Kidney tubule cell (primary cell): Measurements from ENCODE around the gene CASZ1.
A peak's percentile ranks its signal among the peaks of the same experiment; 100 is the strongest.

Source experiments
- DNase-seq: peaks from one replicate; pipeline ENCODE4 v3.0.0-alpha.2; 2018; ENCODE audit warnings: low spot score

Gene CASZ1

GRCh38 chr1:10751561-10752085 is 44.8 kb downstream of the CASZ1 start:
- no peak for DNase-seq

DNA sequence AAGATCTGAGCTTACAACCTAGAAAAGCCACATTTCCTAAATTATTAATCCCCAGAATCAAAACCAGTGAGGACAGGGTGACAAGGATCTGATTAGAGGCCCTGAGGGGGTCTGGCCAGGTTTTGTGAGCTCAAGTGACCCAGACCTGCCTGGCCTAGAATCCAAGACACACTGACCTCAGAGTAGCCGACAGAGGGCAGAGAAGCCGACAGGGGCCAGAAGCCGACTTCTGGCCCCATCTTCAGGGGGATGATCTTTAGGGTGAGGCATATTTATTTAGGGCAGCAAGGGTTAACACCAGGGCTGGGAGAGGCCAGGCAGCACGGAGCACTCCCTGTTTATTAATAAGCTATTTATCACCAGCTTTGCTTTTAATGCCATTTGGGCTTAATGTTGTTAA is 45.3 kb downstream of the CASZ1 start:
- no peak for DNase-seq

- no peak for DNase-seq
Observed at GRCh38 chr1:10745886-10746455, 50.5 kb downstream of the CASZ1 start.

DNA sequence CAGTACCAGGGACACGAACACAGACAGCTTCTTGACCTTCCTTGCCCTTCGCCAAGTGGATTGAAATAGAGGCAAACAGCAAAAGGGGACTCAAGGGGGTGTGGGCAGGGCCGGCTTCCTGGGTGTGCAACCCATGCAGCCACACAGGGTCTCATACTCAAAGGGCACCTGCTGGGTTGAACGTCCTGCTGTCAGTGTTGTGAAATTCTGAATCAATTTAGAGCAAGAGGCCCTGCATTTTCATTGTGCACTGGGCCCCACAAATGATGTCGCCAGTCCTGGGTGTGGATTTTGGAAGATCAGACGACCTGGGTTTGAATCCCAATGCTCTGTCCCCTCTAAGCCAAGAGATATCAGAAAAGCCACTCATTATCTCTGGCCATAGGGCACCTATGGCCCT is 51.1 kb downstream of the CASZ1 start:
- no peak for DNase-seq

DNA sequence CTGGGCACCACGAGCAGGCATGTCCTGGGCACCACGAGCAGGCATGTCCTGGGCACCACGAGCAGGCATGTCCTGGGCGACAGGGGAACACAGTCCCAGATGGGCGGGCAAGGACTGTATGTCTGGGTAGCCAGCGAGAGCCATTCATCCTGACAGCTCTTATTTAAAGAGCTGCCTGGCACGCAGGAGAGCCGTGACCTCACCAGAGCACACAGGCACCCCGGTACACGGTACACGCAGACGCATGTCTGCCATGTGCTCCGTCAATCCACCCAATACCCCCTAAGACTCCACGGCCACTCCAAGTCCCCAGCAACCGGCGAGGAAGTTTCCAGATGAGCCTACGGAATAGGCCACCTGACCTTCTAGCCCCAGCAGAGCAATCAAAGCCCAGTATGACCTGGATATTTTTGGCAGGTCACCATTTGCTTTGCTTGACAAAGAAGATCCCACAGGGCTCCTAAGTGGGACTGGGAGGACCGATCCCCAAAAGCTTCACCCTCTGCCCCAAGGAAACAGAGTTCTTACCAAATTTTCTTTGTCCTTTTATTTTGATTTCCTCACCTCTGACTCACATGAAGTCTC is 51.7 kb downstream of the CASZ1 start:
- no peak for DNase-seq

- no peak for DNase-seq
Observed at GRCh38 chr1:10744029-10744428, 52.4 kb downstream of the CASZ1 start.

DNA sequence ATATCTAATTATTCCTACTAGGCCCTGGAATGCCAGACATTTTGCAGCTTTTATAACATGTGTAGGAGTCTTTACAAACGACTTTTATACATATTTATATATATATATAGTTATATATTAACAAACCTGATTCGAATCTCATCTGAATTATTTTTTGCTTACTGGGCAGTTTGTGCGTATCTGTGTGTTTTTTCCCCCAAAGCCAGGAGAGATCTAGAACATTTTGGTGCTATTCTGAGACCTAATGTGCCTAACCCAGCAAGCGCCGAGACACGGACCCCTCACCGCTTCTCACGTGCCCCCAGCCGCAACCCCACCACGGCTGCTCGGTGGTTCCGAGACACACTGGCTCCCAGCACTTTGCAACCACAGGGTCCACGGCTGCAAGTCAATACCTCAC is 54.8 kb downstream of the CASZ1 start:
- DNase-seq = no peak

DNA sequence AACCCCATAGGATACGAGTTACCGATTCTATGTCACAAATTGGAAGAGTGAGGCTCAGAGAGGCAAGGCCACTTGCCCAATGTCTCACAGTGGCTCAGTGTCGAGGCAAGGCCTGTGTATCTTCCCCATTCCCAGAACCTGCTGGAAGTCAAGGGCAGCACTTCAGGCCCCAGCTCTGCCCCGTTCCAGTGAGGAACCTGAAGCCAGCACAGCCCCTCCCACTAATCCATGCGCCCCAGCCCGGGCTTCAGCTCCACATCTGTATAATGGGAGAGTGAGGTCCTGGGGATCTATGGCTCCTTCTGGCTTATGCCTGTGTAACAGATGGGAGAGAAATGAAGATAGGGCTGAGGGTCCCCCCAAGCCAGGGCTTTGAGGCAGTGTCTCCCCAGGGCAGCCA is 56.3 kb downstream of the CASZ1 start:
- no peak for DNase-seq

DNA sequence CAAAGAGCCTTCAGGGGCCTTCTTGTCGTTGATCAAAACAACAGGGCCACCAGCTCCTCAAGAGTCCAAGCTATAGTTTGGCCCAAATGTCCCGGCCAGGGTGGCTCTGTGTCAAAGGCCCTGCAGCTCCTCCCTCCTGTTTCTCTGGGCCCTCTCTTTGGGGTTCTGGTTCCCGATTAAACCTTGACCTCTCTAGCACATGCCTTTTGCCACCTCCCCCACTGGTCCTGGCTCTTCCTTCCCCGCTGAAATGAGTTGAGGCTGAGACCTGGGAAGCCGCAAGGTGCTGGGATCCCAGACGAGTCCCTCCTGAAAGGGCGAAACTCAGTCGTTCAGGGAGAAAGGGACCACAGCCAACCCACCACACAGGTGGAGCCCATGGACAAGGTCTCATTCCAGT is 56.9 kb downstream of the CASZ1 start:
- DNase-seq = no peak

DNA sequence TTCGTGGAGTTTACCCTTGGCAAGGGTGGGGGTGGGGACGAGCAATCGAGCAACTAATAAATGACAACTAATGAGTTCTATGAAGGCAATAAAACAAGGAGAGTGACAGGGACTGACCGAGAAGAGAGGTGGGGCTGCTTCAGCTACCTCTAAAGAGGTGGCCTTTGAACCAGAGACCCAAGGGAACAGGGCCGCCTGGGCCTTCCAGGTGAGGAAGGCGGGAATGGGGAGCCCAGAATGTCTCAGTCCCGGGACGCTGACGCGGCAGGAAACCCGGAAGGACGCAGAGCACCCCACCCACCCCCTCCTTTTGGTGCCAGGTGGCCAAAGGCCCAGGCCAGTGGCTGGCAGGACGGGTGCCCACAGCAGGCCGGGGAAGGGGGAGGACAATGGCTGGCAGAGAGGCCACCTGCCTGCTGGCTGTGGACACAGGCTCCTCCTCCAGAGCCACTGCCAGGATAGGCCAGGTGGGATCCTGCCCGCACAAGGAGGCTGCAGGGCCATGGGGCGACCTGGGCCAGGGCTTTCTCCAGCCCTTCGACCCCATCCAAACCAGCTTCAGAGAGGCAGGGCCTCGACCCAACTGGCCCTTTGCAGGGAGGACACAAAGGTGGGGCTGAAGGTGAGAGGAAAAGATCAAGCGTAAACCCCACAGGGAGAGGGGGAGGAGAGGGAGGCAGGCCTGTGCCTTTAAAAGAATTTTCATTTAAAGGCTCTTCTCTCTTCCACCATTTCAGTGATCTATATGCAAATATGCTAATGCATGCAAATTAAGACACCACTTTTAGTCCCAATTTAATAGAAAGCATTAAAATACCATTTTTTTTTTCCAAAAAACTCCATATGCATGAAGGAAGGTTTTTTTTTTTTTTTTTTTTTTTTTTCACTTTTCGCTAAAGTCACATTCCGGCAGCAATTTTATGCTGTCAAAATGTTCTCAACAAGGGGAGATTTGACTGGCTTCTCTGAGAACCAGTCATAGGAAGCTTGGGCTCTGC is 58.1 kb downstream of the CASZ1 start:
- peak; percentile 12 for DNase-seq

DNA sequence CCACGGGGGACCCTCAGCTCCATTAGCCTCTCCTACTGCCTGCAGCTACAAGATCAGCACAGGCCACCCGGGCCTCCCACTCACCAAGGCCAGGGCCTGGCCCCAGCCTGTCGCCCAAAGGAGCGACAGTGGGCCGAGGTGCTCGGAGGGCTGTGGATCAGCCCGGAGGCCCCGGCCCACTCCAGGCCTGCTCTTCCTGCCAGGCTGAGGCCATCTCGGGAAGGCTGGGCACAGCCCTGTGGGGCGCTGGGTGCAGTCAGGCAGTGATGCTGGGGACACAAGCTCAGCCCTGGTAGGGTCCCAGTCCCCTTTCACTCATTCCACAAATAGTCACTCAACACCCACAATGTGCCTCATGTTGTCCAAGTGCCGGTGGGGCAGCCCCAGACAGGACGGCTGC is 58.8 kb downstream of the CASZ1 start:
- DNase-seq = no peak

- no peak for DNase-seq
Observed at GRCh38 chr1:10736634-10737586, 59.5 kb downstream of the CASZ1 start.

DNA sequence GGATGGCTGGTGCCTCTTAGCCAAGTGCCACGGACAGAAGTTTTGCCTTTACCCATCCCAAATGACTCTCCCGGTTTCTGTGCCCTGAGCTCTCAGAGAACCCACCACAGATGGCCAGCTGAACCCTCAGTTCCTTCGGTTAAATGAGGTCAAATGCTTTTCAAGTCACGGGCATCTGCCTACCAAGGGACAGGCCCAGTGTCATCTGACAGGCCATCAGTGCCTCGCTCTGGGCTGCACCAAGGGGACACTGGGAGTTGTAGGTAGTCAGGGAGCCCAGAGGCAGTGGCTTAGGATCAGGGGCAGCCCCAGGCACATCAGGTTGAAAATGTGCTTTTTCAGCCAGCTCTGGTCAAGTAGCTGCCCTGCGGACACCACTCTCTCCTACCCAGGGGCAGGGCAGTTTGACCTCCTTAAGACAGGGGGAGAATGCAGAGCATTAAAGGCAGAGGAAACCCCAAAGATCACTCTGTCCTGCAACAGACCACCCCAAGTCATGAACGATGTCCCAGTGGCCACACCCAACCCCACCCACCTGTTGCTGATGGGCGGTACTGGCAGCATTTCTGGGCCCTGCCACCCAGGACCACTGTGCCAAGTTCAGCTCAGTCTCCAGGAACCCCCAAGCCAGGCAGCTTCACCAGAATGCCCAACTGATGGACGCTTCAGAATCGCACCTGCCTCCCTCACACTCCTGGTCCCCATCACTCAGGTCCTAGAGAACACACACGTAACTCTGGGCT is 60.7 kb downstream of the CASZ1 start:
- DNase-seq = no peak

DNA sequence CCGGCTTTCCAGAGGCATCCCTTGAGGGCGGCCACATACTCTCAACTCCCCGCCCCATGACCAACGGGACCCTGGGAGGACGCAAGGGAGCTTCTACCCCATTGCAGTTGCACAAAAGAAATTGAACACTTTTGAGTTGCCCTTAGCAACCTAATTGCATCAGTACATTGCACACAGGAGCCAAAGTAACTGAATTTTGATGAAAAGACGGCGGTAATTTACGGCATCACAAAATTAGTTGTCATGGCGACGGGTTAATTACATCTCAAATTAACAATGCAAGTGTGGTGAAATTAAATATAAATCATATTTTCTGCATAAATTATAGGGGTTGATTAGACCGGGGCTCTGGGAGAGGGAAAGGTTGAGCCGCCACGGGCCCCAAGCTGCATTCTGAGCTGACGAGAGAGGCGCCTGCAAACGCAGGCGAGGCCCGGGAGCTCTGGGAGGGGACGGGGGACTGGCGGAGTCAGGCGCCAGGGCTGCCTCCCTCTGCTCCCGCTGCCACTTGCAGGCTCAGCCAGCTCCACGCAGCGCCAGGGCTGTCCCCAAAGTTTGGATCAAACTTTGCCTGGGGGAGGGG is 61.4 kb downstream of the CASZ1 start:
- no peak for DNase-seq

GRCh38 chr1:10734375-10734774 is 62.1 kb downstream of the CASZ1 start:
- no peak for DNase-seq

GRCh38 chr1:10733474-10734366 is 62.7 kb downstream of the CASZ1 start:
- no peak for DNase-seq

GRCh38 chr1:10730985-10731384 is 65.5 kb downstream of the CASZ1 start:
- peak; percentile 92 for DNase-seq

GRCh38 chr1:10728595-10729410 is 67.6 kb downstream of the CASZ1 start:
- no peak for DNase-seq

GRCh38 chr1:10727751-10728232 is 68.7 kb downstream of the CASZ1 start:
- peak; percentile 28 for DNase-seq
